NT2/D1 (cell line): ENCODE results near the gene ACTR5.

ENCODE experiments used
- SUZ12 ChIP-seq: IDR thresholded peaks from 2 replicates; pipeline ENCODE4 v1.6.1; 2011; ENCODE audit not compliant: insufficient read length, insufficient read depth; ENCODE audit errors: extremely low read depth
- YY1 ChIP-seq: IDR thresholded peaks from 2 replicates; pipeline ENCODE4 v1.6.1; 2011; ENCODE audit not compliant: insufficient read length, insufficient read depth

- TF ChIP-seq SUZ12 (no peak), YY1 (no peak)
Observed at GRCh38 chr20:38752029-38752428, 3.8 kb downstream of the ACTR5 start.
